Psoas muscle (tissue), 8 donors: ENCODE measurements around the gene MARK3. TPM values are rescaled to one million over a fixed set of nuclear protein-coding genes. Genes with fewer than 3 reads are reported as not detected.

Experiments used
- ATAC-seq, 4 donors: fragments of 200-7000 bp; cut with Tn5 transposase; one replicate each; pipeline ENCODE4 v1.9.1; 2020; ENCODE audit warnings: moderate library complexity in 3 of 4, mild to moderate bottlenecking in 2 of 4
- DNase-seq, 2 donors: peaks; one replicate each; pipeline ENCODE4 v3.0.0-alpha.2; 2020
- H3K27ac ChIP-seq: fragments of 200-600 bp; one replicate; pipeline ENCODE4 v1.8.0; 2022
- H3K27me3 ChIP-seq, 3 donors: fragments of 200-600 bp in 1 of 3; one replicate each; pipeline versions ENCODE4 v1.6.1 to v1.8.0; 2013 to 2022; ENCODE audit warnings: low read length in 2 of 3, mild to moderate bottlenecking in 2 of 3, moderate library complexity in 1 of 3; ENCODE audit not compliant: insufficient read depth in 3 of 3
- H3K36me3 ChIP-seq, 2 donors: fragments of 200-600 bp in 1 of 2; one replicate each; pipeline versions ENCODE4 v1.6.1 to v1.8.0; 2013 to 2022; ENCODE audit warnings: low read depth in 1 of 2, mild to moderate bottlenecking in 1 of 2, moderate library complexity in 1 of 2; ENCODE audit not compliant: insufficient read depth in 1 of 2
- H3K4me1 ChIP-seq: fragments of 200-600 bp; one replicate; pipeline ENCODE4 v1.8.0; 2022
- H3K4me3 ChIP-seq: fragments of 200-600 bp; one replicate; pipeline ENCODE4 v1.8.0; 2022; ENCODE audit warnings: mild to moderate bottlenecking
- H3K9me3 ChIP-seq: fragments of 200-600 bp; one replicate; pipeline ENCODE4 v1.8.0; 2022
- CTCF ChIP-seq: fragments of 200-600 bp; IDR thresholded peaks from one replicate; pipeline ENCODE4 v1.8.0; 2022; ENCODE audit warnings: antibody characterized with exemption
- WGBS, 3 donors: extraction: QIAGEN DNeasy Blood & Tissue Kit; methylation state at CpG; one replicate each; pipeline versions ENCODE4 v1.1.6 to v1.1.7; 2013; 5-methylcytosine and 5-hydroxymethylcytosine counted together
- intact Hi-C, 2 donors: fragments of 100-400 bp; cut with DNase I; formaldehyde crosslinking; loops; one replicate each; pipeline versions ENCODE4 v1.11.0 to v1.14.2; 2022
- polyA plus RNA-seq, 3 donors: library from polyadenylated mRNA; stranded (reverse); fragments of 200-250 nt; gene quantifications; one replicate each; pipeline ENCODE4 v1.2.3, GENCODE V29; 2013
- total RNA-seq, 4 donors: library from RNA; stranded (reverse); fragmentation: NEBNext Ultra II Directional in 2 of 4; extraction: Animal tissue kit (Norgen Biotek cat#: 25700) in 2 of 4; gene quantifications; one replicate each; pipeline versions ENCODE4 v1.2.1 to v1.2.4, GENCODE V29; 2021 to 2023
- donor health status: healthy with polysubstance abuse.
- donor health status: DM: no; HTN: no; CAD: no; lungs with moderate emphysema.
- donor health status: Bipolar disorder and iron deficiency.
- donor health status: healthy.
- donor health status: DM: yes; HTN: yes; CAD: no.
- donor health status: DM: no; HTN: no; CAD: no.
- donor health status: DM: no; HTN: no; CAD: no.
- donor health status: DM: yes; HTN: yes; CAD: no.

Gene MARK3
- total and polyA plus RNA-seq, 7 donors = 46.1 to 89.2 (median 63.9) TPM

- ATAC-seq = no peak
- Histone ChIP-seq H3K9me3 (no peaks in the 10 kb centered on the region), H3K27me3 (no peaks in the 10 kb centered on the region), H3K36me3 (peaks cover 14 to 91% of the 10 kb centered on the region in 2 donors), H3K4me1 (no peaks in the 10 kb centered on the region), H3K27ac (no peak overlapping the region), H3K4me3 (no peak overlapping the region)
- no peak for DNase-seq
- no peak for TF ChIP-seq CTCF
- intact Hi-C loops = no loop called here
- 93 to 97% (median 94%) methylated on average over 5 of the region's 5 CpGs for WGBS, 3 donors
Observed at GRCh38 chr14:103474893-103475292, 89.7 kb downstream of the MARK3 start.

DNA sequence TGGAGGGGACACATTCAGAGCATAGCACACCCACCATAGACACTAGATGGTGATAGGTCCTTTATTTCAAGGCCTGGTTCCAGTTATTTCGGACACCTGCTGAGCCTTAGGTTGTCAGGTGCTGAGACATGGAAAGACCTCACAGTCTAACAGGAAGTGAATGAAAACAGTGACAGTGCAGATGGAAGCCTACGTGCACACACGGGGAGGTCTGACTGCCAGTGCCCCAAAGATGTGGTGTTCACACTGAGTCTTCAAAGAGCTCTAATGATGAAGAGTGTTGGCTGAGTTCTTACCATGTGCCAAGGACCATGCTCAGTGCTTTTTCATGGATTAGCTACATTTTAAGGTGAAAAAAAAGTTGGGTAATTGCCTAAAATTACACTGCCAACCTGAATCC, 90.8 kb downstream of the MARK3 start:
- intact Hi-C loops = no loop called here
- no peak overlapping the region for H3K27ac ChIP-seq
- H3K27me3 ChIP-seq = no peaks in the 10 kb centered on the region
- DNase-seq (no peak), ATAC-seq (no peak)
- H3K4me3 ChIP-seq = no peak overlapping the region
- WGBS, 3 donors = 93 to 100% (median 94%) methylated on average over 3 of the region's 3 CpGs
- TF ChIP-seq CTCF = no peak
- H3K36me3 ChIP-seq = peaks cover 14 to 93% of the 10 kb centered on the region in 2 donors
- H3K9me3 ChIP-seq = no peaks in the 10 kb centered on the region
- H3K4me1 ChIP-seq = no peaks in the 10 kb centered on the region

- peaks cover 14 to 93% of the 10 kb centered on the region in 2 donors for H3K36me3 ChIP-seq
- intact Hi-C loops = no loop called here
Observed at GRCh38 chr14:103476631-103477030, 91.4 kb downstream of the MARK3 start.

DNA sequence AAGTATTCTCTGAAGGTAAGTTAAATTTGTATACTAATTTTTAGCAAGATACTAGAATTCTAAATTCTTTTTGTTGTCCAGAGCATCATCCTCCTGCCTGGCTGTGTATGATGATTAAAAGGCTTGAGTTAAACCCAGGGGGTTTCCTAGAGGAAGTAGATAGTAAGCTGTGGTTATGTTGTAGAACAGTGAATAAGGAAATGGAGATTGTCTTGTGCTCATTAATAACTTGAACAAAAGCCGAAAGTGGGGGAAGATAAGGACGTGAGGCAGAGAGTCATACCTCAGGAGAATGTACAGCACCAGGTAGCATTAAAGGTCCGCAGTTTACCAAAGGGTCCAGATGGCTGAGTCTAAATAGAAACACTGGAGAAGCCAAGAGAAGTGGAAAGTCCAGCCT, 95.4 kb downstream of the MARK3 start:
- intact Hi-C loops = no loop called here
- H3K4me1 ChIP-seq = no peaks in the 10 kb centered on the region
- WGBS, 3 donors = 76 to 86% (median 83%) methylated on average over 3 of the region's 3 CpGs
- DNase-seq = no peak
- TF ChIP-seq CTCF = no peak
- ATAC-seq = no peak
- H3K36me3 ChIP-seq = peaks cover 5 to 80% of the 10 kb centered on the region in 2 donors
- H3K4me3 ChIP-seq = no peak overlapping the region
- no peaks in the 10 kb centered on the region for H3K27me3 ChIP-seq
- no peaks in the 10 kb centered on the region for H3K9me3 ChIP-seq
- H3K27ac ChIP-seq = no peak overlapping the region

More at GRCh38 chr14:103476631-103477030, 91.4 kb downstream of the MARK3 start:
- Histone ChIP-seq H3K27me3 (no peaks in the 10 kb centered on the region), H3K9me3 (no peaks in the 10 kb centered on the region), H3K4me1 (no peaks in the 10 kb centered on the region), H3K27ac (no peak overlapping the region), H3K4me3 (no peak overlapping the region)
- 88 to 91% (median 88%) methylated on average over 5 of the region's 5 CpGs for WGBS, 3 donors
- ATAC-seq = no peak
- TF ChIP-seq CTCF = no peak
- DNase-seq = no peak

- intact Hi-C loops = no loop called here
- Histone ChIP-seq H3K27me3 (no peaks in the 10 kb centered on the region), H3K4me3 (no peak overlapping the region), H3K9me3 (no peaks in the 10 kb centered on the region), H3K36me3 (peaks cover 0 to 55% of the 10 kb centered on the region in 2 donors), H3K4me1 (peaks cover 9% of the 10 kb centered on the region), H3K27ac (peak overlapping the region; percentile 36)
- DNase-seq (no peak), ATAC-seq (no peak)
- 39 to 59% (median 47%) methylated on average over 5 of the region's 5 CpGs for WGBS, 3 donors
- TF ChIP-seq CTCF = no peak
Observed at GRCh38 chr14:103483600-103483999, 98.4 kb downstream of the MARK3 start.
